ENCODE measurements around the gene PEAK1.
"Not testable (repeated sequence)": the region's sequence is repeated elsewhere in the genome, so short reads cannot be mapped to it uniquely, and the experiment has no call there.

Gene PEAK1

GRCh38 chr15:77420610-77421369 is 886 bp upstream of the PEAK1 start, which contains the start of gene HMG20A:
TSS of gene HMG20A (plus strand) at chr15:77420888. CDS start at chr15:77458408, 37,520 bp downstream.
- peak; percentile 63 to 64 for DNase-seq

DNA sequence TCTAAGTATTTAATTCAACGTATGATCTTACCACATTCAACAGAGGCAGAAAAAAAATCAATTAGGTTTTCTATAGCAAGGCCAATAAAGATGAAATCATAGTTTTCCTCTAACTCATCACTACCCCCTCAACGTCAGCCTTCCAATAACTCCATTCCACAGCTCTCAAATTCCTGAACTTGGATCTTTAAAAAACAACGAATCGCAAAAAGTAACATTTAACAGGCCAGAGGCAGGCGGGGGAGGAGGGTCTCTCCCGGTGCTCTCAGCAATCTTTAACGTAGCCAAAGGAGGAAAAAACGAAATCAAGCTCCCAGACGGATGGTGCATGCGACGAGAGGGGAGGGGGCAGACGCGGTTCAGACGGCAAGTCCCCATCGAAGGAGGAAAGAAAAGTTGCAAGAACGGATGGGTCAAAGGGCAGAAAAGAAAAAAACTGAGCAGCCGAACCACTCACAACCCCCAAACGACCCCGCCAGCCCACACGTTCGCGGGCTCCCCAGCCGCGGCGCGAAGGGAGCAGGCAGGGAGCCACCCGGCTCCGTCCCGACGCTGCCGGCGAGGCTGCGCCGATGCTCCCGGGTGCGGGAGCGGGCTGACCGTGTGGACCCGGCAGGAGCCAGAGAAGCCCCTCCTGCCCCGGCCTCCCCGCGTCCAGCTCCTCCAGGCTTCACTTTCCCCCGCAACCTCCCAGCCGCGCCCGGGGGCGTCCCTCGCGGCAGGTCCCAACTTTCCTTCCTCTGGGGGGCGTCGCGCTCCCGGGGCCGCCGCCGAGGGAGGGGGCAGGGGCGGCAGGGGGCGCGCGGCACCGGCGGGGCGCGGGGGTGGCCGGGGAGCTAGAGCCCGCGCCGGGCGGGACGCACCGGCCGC is 703 bp downstream of the PEAK1 start:
- peak; percentile 54 to 62 for DNase-seq

GRCh38 chr15:77418391-77418965 is 1.4 kb downstream of the PEAK1 start:
- no peak for DNase-seq

DNA sequence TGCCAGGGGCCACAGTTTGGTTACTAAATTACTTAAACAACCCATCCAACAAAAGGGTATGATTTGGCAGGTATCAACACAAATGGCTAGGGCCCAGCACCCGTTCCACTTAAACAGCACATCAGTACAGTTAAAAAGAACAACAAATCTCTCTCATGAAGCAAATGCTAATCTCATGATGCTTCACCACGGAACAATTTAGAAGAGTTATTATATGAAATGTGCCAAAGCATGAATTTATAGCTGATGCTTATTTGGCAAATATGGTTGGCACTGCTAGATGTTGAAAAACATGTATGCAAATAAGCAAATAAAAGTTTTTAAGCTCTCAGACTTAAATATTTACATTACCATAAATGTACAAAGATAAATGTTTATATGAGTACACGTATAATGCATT is 2.3 kb downstream of the PEAK1 start:
- DNase-seq, result no peak

DNA sequence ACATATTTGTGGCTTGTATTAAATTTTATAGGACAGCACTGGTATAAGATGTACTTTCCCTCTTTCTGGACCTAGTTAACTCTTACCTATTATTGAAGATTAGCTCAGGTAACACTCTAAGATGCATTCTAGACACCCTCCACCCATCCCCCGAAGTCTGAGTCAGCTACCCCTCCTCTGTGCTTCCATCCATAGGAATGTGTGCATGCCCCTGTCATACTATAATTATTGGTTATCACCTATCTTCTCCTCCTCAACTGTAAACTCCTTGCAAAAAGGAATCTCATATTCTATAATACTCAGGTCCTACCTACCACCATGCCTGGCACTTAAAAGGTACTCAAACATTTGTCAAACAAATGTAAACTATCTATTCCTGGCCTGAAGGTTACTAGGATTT is 3.0 kb downstream of the PEAK1 start:
- DNase-seq, result no peak

DNA sequence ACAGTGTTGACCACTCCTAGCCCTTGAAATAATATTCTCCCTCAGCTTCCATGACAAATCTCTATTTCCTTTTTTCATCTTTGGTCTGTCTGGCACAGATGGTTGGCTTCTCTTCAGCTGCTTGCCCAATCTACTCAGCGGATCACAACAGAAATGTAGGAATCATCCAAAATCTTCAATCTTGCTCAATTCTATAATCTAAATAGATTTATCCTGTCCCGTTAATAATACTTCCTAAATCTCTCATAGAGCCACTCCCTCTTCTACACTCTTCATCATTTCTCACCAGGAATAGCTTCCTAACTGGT is 3.8 kb downstream of the PEAK1 start:
- no peak for DNase-seq

GRCh38 chr15:77415450-77416147 is 4.3 kb downstream of the PEAK1 start:
- DNase-seq, result no peak

GRCh38 chr15:77414789-77415442 is 5.0 kb downstream of the PEAK1 start:
- no peak for DNase-seq

GRCh38 chr15:77413699-77414349 is 6.1 kb downstream of the PEAK1 start:
- DNase-seq, result no peak

- no peak for DNase-seq
Observed at GRCh38 chr15:77412972-77413698, 6.8 kb downstream of the PEAK1 start.

- DNase-seq, result no peak
Observed at GRCh38 chr15:77411619-77411976, 8.3 kb downstream of the PEAK1 start.

- DNase-seq, result no peak
Observed at GRCh38 chr15:77410701-77411618, 8.9 kb downstream of the PEAK1 start.

DNA sequence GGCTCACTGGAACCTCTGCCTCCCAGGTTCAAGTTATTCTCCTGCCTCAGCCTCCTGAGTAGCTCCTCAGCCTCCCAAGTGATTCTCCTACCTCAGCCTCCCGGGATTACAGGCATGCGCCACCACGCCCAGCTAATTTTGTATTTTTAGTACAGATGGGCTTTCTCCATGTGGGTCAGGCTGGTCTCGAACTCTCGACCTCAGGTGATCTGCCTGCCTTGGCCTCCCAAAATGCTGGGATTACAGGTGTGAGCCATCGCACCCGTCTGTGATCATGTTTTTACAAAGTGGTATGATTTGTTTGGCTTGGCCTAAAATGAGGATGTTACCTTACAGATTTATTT is 9.8 kb downstream of the PEAK1 start:
- not testable (repeated sequence) for DNase-seq

- DNase-seq, result no peak
Observed at GRCh38 chr15:77409259-77410156, 10.4 kb downstream of the PEAK1 start.

DNA sequence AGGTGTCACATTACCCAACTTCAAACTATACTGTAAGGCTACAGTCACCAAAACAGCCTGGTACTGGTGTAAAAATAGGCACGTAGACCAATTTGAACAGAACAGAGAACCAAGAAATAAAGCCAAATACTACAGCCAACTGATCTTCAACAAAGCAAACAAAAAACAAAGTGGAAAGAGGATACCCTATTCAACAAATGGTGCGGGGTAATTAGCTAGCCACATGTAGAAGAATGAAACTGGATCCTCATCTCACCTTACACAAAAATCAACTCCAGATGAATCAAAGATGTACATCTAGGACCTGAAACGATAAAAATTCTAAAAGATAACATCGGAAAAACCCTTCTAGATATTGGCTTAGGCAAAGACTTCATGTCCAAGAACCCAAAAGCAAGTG is 13.1 kb downstream of the PEAK1 start:
- DNase-seq, result no peak

DNA sequence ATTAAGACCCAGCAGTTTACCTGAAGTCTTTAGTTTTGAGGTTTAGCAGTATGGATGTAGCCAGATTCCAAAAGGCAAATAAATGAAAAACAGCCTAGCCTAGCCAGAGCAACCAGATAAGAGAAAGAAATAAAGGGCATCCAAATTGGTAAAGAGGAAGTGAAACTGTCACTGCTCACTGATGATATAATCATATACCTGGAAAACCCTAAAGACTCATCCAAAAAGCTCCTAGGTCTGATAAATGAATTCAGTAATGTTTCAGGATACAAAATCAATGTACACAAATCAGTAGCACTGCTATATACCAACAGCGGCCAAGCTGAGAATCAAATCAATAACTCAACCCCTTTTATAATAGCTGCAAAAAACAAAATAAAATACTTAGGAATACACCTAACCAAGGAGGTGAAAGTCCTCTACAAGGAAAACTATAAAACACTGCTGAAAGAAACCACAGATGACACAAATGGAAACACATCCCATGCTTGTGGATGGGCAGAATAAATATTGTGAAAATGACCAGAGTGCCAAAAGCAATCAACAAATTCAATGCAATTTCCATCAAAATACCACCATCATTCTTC is 13.6 kb downstream of the PEAK1 start:
- not testable (repeated sequence) for DNase-seq

DNA sequence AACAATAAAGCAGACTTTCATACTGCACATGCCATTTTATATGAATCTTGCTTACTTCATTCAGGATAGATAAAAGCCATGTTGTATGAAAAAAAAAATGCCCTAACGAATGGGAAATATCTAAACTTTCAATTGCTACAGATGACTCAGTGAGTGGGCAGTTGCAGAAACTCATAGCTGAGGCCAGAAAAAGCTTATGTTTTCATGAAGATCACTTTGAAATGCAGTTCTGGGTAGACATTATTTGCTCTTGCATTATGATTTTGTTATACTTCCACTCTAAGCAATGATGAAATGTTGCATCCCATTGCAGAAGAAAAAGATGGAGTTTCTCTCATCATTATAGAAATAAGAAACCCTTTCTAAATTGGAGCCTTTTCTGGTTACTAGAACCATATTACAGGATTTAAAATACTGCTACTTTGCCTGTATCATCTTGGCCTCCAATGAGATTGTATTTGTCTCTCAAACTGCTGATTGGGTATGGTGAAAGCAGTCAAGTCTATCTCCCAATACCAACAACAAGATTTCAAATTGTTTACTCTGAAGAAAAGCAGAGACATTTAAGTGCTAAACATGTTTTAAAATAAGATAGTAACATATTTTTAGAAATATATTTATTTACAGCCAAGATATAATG is 17.0 kb downstream of the PEAK1 start:
- no peak for DNase-seq

DNA sequence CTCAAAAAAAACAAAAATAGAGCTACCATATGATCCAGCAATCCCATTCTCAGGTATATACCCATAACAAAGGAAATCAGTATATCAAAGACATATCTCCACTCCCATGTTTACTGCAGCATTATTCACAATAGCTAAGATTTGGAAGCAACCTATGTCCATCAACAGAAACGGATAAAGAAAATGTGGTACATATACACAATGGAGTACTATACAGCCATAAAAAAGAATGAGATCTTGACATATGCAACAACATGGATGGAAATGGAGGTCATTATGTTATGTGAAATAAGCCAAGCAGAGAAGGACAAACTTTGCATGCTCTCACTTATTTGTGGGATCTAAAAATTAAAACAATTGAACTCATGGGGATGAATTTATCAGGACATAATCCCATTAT is 19.6 kb downstream of the PEAK1 start:
- no peak for DNase-seq

All from stimulated activated CD4-positive, alpha-beta T cell treated with anti-CD3 and anti-CD28 coated beads, Interleukin-2, amount 100 ng/mL, for 24 hours (primary cell).